Measurements from ENCODE around the gene TMEM200B. TPM values are rescaled to one million over a fixed set of nuclear protein-coding genes. Genes with fewer than 3 reads are reported as not detected.

The TMEM200B gene
- polyA plus RNA-seq, 2 of the 4 experiments (the other 2 are of a cell fraction) = 0.08 to 0.37 TPM

DNA sequence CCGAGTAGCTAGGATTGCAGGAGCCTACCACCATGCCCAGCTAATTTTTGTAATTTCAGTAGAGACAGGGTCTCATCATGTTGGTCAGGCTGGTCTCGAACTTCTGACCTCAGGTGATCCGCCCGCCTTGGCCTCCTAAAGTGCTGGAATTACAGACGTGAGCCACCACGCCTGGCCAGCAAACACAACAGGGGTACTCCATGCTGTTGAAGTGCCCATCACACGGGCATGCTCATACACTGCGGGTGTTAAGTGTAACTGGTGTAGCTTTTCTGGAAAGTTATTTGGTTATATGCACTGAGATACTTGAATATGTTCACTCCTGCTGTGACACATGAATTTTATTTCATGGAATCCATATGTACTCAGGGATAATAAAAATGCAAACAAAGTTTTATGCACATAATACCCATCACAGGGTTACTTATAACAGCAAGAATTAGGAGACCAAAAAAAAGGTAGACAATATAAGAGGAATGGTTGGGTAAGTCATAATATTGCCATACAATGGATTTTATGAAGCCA, 48.8 kb upstream of the TMEM200B start:
- ATAC-seq (no peak), DNase-seq (ENCODE audit: low read depth in 1 of 2, low spot score in 1 of 2) (no peak), FAIRE-seq (no peak)
- Histone ChIP-seq H3K27ac (no peak overlapping the region), H3K4me1 (peaks cover 3% of the 10 kb centered on the region; the same call in 1 of the 3 replicates), H3K4me2 (no peak overlapping the region), H3K4me3 (no peak overlapping the region), H3K9me3 (no peaks in the 10 kb centered on the region)
- POLR2A ChIA-PET = interaction anchor here (1.0 kb wide), 1 partner anchor 9 kb away, joined by 3 read pairs; the partner anchor contains the start of gene SRSF4
- no peak for TF ChIP-seq EHF (CRISPR knock-in tag; IDR thresholded peaks at IDR 0.05)
- no peak for TF ChIP-seq HEYL (CRISPR knock-in tag; IDR thresholded peaks at IDR 0.05)
- TF ChIP-seq NPAS2 (CRISPR knock-in tag; IDR thresholded peaks at IDR 0.05; ENCODE audit: borderline replicate concordance) = no peak
- TF ChIP-seq, protein P1, sequence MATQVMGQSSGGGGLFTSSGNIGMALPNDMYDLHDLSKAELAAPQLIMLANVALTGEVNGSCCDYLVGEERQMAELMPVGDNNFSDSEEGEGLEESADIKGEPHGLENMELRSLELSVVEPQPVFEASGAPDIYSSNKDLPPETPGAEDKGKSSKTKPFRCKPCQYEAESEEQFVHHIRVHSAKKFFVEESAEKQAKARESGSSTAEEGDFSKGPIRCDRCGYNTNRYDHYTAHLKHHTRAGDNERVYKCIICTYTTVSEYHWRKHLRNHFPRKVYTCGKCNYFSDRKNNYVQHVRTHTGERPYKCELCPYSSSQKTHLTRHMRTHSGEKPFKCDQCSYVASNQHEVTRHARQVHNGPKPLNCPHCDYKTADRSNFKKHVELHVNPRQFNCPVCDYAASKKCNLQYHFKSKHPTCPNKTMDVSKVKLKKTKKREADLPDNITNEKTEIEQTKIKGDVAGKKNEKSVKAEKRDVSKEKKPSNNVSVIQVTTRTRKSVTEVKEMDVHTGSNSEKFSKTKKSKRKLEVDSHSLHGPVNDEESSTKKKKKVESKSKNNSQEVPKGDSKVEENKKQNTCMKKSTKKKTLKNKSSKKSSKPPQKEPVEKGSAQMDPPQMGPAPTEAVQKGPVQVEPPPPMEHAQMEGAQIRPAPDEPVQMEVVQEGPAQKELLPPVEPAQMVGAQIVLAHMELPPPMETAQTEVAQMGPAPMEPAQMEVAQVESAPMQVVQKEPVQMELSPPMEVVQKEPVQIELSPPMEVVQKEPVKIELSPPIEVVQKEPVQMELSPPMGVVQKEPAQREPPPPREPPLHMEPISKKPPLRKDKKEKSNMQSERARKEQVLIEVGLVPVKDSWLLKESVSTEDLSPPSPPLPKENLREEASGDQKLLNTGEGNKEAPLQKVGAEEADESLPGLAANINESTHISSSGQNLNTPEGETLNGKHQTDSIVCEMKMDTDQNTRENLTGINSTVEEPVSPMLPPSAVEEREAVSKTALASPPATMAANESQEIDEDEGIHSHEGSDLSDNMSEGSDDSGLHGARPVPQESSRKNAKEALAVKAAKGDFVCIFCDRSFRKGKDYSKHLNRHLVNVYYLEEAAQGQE (IDR thresholded peaks at IDR 0.05) = no peak
- no peak for TF ChIP-seq GATA3 (IDR thresholded peaks at IDR 0.05; ENCODE audit: borderline replicate concordance)
- no peak for TF ChIP-seq CEBPB (IDR thresholded peaks at IDR 0.05)
- no peak for TF ChIP-seq CHD4 (IDR thresholded peaks at IDR 0.05; ENCODE audit: borderline replicate concordance)
- no peak for TF ChIP-seq HOXA7 (CRISPR knock-in tag; IDR thresholded peaks at IDR 0.05)
- no peak for TF ChIP-seq HDAC2 (IDR thresholded peaks at IDR 0.05)
- no peak for TF ChIP-seq TFCP2L1 (CRISPR knock-in tag; IDR thresholded peaks at IDR 0.05)
- TF ChIP-seq ZFP36 (IDR thresholded peaks at IDR 0.05; ENCODE audit: borderline replicate concordance, partially characterized antibody) = no peak
- WGBS (ENCODE audit: missing lambda C conversion rate) = 93% methylated on average over 8 of the region's 8 CpGs
- CTCF ChIA-PET = interaction anchor here (3.6 kb wide), 1 partner anchor 9 kb away, joined by 17 read pairs; the partner anchor contains the start of gene SRSF4

DNA sequence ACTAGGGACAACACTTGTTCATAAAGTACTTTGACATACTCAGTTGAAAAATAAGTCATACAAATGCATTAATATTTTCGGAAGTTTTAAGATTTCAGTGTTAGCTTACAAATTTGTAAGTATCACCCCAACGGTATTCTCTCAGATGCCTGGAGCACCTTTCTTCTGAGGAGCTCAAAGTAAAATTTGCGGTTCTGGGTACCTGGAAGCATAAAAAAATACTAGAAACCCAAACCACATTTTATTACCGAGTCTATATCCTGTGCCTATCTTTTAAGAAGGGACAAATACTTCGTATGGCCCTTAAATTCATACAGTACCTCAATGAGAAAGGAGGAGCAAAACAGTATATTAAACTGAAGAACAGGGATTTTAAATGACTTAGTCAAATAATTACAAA, 47.8 kb upstream of the TMEM200B start:
- no peaks in the 10 kb centered on the region for H3K9me3 ChIP-seq
- no peak overlapping the region for H3K27ac ChIP-seq
- TF ChIP-seq KDM1A (IDR thresholded peaks at IDR 0.05; ENCODE audit: low read depth) (no peak), FOSB (CRISPR knock-in tag; IDR thresholded peaks at IDR 0.05) (no peak), RAD21 (conservative IDR thresholded peaks at IDR 0.05 in 1 of 2, IDR thresholded peaks at IDR 0.05 in 1 of 2) (no peak), HEYL (CRISPR knock-in tag; IDR thresholded peaks at IDR 0.05) (no peak), RFX5 (IDR thresholded peaks at IDR 0.05) (no peak), EP300 (IDR thresholded peaks at IDR 0.05) (no peak), CHD4 (IDR thresholded peaks at IDR 0.05; ENCODE audit: borderline replicate concordance) (no peak), SREBF2 (IDR thresholded peaks at IDR 0.05) (no peak), RCOR1 (IDR thresholded peaks at IDR 0.05; ENCODE audit: low read depth, low read length) (no peak)
- TF ChIP-seq, protein P2, sequence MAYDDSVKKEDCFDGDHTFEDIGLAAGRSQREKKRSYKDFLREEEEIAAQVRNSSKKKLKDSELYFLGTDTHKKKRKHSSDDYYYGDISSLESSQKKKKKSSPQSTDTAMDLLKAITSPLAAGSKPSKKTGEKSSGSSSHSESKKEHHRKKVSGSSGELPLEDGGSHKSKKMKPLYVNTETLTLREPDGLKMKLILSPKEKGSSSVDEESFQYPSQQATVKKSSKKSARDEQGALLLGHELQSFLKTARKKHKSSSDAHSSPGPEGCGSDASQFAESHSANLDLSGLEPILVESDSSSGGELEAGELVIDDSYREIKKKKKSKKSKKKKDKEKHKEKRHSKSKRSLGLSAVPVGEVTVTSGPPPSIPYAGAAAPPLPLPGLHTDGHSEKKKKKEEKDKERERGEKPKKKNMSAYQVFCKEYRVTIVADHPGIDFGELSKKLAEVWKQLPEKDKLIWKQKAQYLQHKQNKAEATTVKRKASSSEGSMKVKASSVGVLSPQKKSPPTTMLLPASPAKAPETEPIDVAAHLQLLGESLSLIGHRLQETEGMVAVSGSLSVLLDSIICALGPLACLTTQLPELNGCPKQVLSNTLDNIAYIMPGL (CRISPR knock-in tag; IDR thresholded peaks at IDR 0.05; ENCODE audit: borderline replicate concordance) = no peak
- no peak for DNase-seq (ENCODE audit: low read depth in 1 of 2, low spot score in 1 of 2)
- no peak for ATAC-seq
- WGBS (ENCODE audit: missing lambda C conversion rate) = 94% methylated on average over 5 of the region's 5 CpGs
- CTCF ChIA-PET = interaction anchor here (3.6 kb wide), 1 partner anchor 10 kb away, joined by 17 read pairs; the partner anchor contains the start of gene SRSF4
- H3K4me3 ChIP-seq = no peak overlapping the region
- H3K4me1 ChIP-seq = 0 out of 3 replicates have a peak, but pooled peaks cover 3% of the 10 kb centered on the region
- FAIRE-seq = no peak
- H3K4me2 ChIP-seq = no peak overlapping the region
- POLR2A ChIA-PET = interaction anchor here (1.2 kb wide), 1 partner anchor 10 kb away, joined by 4 read pairs; the partner anchor contains the start of gene SRSF4

All from A549 (cell line).